ENCODE data around the gene OR51B6.

The OR51B6 gene

DNA sequence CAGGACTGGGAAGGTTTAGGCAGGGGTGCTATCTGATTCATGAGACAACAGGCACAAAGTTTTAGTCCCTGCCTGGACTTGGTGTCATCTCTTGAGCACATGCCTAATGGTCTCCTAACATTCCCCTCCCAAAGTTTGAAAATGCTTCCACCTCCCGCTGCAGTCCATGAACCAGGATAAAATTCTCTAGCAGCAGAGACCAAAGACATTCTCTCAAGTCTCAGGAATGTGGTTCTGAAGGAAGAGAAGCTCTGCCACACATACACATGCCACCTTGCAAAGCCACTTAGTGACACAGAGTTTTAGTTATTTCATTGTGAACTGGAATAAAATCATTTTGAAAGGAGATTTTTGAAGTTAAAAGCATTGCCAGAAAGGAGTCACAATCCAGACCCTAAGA, 15.5 kb downstream of the OR51B6 start:
- DNase-seq (ENCODE audit: low read depth), result no peak
- no peak overlapping the region for H3K4me3 ChIP-seq (ENCODE audit: low read depth, low read length)
- TF ChIP-seq, protein P1, sequence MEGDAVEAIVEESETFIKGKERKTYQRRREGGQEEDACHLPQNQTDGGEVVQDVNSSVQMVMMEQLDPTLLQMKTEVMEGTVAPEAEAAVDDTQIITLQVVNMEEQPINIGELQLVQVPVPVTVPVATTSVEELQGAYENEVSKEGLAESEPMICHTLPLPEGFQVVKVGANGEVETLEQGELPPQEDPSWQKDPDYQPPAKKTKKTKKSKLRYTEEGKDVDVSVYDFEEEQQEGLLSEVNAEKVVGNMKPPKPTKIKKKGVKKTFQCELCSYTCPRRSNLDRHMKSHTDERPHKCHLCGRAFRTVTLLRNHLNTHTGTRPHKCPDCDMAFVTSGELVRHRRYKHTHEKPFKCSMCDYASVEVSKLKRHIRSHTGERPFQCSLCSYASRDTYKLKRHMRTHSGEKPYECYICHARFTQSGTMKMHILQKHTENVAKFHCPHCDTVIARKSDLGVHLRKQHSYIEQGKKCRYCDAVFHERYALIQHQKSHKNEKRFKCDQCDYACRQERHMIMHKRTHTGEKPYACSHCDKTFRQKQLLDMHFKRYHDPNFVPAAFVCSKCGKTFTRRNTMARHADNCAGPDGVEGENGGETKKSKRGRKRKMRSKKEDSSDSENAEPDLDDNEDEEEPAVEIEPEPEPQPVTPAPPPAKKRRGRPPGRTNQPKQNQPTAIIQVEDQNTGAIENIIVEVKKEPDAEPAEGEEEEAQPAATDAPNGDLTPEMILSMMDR (IDR thresholded peaks at IDR 0.05; ENCODE audit: low read depth, low read length, missing control alignments), result no peak

DNA sequence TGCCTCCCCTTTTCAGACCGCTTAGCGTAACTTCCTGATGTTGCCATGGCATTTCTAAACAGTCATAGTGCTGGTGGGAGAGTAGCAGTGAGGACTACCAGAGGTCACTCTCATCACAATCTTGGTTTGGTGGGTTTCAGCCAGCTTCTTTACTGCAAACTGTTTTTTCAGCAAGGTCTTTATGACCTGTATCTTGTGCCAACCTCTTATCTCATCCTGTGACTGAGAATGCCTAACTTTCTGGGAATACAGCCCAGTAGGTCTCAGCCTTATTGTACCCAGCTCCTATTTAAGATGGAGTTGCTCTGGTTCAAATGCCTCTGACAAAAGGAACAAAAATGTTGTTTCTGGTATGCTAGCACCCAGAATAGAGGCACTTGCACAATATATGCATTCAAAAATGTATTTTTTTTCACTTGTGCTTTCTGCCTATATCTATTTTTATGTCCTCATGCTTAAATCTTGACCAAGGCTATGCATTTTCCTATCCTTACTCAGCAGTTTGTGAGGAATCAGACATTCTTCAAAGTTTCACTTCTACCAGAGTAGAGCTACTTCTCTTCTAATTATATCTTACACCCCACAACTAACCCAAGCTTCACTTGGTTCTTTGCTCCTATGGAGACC, 16.3 kb downstream of the OR51B6 start:
- no peak overlapping the region for H3K4me3 ChIP-seq (ENCODE audit: low read depth, low read length)
- TF ChIP-seq, protein P1 (IDR thresholded peaks at IDR 0.05; ENCODE audit: low read depth, low read length, missing control alignments), result no peak
- DNase-seq (ENCODE audit: low read depth), result no peak

DNA sequence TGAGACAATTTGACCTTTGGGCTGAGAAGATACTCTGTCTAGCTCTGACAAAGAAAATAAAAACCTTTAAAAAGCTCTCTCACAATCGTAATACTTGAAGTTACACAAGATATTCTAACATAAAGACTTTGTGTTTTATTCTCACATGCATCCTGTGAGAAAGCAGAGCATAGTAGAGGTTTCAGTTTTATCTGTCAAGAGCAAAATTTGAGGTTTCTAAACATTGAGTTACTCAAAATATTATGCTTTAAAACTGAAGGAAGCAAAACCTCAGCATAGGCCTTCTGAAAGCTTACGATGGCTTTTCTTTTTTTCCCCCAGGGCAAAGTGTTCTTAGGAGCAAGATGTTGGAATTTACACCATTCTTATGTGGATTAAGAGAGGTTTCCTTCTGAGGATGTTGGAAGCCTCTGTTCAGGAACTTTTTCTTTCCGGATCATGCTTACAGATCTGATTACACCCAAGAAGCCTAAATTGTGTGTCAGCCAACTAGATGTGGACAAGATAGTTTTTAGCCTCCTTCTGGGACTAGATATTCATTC, 17.3 kb downstream of the OR51B6 start:
- TF ChIP-seq, protein P1 (IDR thresholded peaks at IDR 0.05; ENCODE audit: low read depth, low read length, missing control alignments), result no peak
- H3K4me3 ChIP-seq (ENCODE audit: low read depth, low read length), result no peak overlapping the region
- no peak for DNase-seq (ENCODE audit: low read depth)

DNA sequence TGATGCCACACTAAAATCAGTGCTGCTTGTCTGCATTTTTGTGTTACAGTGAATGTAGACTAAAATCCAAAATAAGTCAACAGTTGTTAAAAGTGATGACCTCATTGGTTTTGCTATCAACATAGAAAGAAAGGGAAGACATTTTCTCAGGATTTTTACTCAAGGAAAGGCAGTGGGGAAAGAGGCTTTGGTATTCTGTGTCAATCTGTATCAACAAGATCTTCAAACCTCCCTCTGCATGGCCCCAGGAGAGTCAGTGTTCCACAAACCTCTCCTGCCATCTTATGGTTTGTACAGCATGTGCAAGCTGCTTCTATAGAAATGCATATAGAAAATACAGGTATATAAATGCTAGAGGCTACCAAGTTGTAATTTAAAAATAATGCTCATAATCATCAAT, 18.5 kb downstream of the OR51B6 start:
- DNase-seq (ENCODE audit: low read depth), result no peak
- H3K4me3 ChIP-seq (ENCODE audit: low read depth, low read length), result no peak overlapping the region
- TF ChIP-seq, protein P1 (IDR thresholded peaks at IDR 0.05; ENCODE audit: low read depth, low read length, missing control alignments), result no peak

DNA sequence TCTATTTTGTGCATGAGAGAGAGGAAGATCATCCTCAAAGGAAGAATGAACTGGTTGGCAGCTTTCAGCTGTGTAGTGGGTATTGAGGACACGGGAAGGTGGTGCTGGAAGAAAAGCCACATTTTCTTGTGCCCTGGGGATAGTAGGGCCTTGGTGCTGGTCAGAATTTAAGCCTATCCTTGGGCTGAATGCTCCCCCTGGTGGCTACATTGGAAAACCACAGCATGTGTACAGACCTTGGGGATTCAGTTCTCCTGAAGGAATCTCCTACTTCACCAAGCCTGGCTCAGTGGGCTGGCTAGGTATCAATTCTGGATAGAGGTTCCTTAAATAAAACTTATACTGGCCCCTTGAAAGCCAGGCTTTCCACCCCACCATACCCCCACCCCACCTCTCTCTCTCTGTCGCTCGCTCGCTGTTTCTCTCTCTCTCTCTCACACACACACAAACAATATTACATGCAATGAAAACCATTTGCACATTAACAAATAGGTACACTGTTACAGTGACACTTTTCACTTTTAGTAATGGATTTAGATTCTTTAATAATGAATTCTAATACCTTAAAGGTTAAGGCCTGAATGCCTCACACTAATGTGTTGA, 29.5 kb downstream of the OR51B6 start:
- DNase-seq (ENCODE audit: low read depth), result peak; percentile 12
- H3K4me3 ChIP-seq (ENCODE audit: low read depth, low read length), result no peak overlapping the region
- TF ChIP-seq, protein P1 (IDR thresholded peaks at IDR 0.05; ENCODE audit: low read depth, low read length, missing control alignments), result peak; percentile 88

DNA sequence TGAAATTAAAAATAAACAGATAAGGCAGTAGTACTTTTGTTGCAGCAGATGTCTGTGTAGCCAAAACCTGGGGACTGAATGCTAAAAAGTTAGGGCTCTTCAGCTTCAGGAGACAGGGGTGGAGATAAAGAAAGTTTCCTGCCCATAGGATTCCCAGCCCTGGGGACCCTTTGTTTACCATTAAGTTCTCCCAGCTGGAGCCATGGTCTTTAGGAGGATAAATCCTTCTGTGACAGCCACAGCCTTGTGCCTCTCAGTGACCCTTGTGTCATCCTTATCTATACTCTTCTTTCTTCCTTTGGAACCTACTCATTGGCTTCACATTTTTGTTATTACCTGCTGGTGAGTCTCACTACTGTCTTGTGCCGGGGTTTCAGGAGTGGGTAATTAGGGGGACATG, 32.3 kb downstream of the OR51B6 start, which contains the start of gene OR51M1:
TSS of gene OR51M1 (plus strand) at position 237 of the 400 bp plus-strand sequence. CDS start 5,587 bp downstream, outside the sequence.
- no peak for DNase-seq (ENCODE audit: low read depth)
- no peak within 1 kb of the TSS for H3K4me3 ChIP-seq (ENCODE audit: low read depth, low read length)
- TF ChIP-seq, protein P1 (IDR thresholded peaks at IDR 0.05; ENCODE audit: low read depth, low read length, missing control alignments), result no peak

Measured in GM12864 (cell line).